GM20000 (cell line): Measurements from ENCODE around the gene BLVRB.

ENCODE experiments used
- DNase-seq: peaks from one replicate; pipeline ENCODE4 v3.0.0; 2012; ENCODE audit warnings: low spot score
- TF ChIP-seq, protein P1 (sequence below): IDR thresholded peaks from 2 replicates; pipeline ENCODE4 v1.5.1; 2012; ENCODE audit warnings: mild to moderate bottlenecking, control low read depth; ENCODE audit errors: extremely low read depth, missing control alignments

The BLVRB gene

DNA sequence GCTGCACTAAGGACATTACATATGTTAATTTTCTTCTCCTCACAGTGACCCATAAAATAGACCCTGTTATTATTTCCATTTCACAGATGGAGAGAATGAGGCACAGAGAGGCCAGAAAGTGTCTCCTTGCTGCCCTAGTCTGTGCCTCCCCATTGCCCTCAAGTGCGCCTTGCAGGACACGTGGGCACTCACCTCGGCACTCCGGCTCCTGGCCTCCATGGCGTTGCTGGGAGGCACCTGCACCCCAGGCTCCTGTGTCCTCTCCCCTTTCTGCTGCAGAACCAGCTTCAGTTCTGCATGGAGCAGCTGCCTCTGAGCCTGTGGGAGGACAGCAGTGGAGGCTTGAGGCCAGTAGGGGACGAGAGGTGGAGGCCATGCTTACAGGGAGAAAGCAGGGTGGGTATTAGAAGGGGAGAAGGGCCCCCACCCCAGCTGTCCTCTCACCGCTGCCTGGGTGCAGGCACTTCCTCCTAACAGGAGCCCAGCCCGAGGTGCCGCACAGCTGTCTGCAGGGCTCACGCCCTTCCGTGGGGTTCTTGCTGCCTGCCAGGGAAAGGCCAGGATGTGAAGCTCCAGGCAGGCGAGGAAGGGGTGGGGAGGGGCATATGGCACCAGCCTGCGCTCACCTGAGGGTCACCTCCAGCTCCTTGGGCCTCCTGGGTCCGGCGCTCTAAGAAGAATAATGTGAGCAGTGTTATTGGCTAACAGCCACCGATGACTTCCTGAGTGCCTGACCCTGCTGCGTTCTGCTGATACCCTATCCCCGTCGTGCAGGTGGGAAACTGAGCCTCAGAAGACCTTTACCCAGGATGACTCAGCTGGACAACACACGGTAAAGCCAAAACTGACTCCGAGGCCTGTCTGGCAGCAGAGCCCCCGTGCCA is 57.6 kb downstream of the BLVRB start:
- TF ChIP-seq, protein P1, sequence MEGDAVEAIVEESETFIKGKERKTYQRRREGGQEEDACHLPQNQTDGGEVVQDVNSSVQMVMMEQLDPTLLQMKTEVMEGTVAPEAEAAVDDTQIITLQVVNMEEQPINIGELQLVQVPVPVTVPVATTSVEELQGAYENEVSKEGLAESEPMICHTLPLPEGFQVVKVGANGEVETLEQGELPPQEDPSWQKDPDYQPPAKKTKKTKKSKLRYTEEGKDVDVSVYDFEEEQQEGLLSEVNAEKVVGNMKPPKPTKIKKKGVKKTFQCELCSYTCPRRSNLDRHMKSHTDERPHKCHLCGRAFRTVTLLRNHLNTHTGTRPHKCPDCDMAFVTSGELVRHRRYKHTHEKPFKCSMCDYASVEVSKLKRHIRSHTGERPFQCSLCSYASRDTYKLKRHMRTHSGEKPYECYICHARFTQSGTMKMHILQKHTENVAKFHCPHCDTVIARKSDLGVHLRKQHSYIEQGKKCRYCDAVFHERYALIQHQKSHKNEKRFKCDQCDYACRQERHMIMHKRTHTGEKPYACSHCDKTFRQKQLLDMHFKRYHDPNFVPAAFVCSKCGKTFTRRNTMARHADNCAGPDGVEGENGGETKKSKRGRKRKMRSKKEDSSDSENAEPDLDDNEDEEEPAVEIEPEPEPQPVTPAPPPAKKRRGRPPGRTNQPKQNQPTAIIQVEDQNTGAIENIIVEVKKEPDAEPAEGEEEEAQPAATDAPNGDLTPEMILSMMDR: no peak
- DNase-seq: no peak

DNA sequence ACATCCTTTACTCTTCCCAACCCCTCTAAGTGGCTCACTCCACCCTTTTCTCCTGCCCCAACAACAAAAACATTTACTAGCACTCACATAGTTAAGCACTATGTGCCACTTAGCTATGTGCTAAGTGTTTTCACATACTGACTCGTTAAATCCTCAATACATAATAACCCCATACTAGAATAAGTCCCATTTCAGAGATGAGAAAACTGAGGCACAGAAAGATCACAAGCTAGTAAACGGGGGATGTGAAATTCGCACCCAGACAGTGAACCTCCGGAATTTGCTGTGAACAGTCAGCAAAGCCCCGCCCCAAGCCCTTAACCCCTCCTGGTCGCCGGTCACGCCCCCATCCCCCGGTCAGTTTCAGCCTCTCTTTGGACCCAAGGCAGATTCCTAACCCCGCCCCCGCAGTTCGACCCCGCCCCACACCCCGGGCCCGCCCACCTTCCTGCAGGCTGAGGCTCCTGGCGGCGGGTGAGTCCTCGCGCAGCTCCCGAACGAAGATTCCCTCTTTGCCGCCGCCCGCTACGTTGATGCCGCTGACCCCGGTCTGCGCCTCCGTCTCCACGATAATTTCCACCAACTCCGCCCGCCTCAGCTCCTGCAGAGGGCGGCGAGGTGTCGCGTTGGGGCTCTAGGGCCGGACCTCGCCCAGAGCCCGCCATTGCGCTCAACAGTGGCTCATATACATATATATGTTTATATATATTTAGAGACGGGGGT is 62.1 kb downstream of the BLVRB start:
- peak; percentile 97 for DNase-seq
- TF ChIP-seq, protein P1: no peak

GRCh38 chr19:40400559-40400958 is 65.0 kb downstream of the BLVRB start:
- DNase-seq: no peak
- TF ChIP-seq, protein P1: no peak

DNA sequence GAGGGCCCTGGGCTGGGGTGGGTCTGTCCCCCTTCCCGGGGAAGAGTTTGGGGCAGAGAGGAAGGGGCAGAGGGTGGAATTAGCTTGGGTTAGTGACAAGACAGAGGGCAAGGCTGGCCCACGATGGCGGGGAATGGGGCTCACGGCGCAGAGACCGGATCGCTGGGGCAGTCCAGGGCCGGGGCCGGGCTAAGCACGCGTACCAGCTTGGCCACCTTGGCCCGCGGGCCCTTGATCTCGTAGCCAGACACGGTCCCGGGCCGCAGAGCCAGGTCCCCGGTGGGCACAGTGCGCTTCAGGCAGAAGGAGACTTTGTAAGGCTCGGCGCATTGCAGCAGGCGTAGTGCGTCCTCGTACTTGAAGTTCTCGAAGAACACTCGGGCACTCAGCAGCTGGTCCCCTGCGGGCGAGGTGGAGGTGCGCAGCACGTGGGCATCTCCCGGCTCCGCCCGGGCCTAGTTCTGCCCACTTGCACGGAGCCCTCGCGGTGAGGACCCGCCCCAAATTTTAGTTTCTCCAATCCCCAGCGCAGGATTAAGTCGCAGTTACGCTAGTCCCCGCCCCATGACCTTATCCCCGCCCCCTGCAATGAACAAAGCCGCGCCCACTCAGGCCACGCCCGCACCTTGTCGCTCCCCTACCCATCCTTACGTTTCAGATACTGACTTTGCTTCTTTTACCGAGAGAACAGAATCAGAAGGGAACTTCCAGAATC is 67.0 kb downstream of the BLVRB start:
- DNase-seq: peak; percentile 69
- TF ChIP-seq, protein P1: no peak
